GM20431 (cell line): Measurements from ENCODE around the gene AKAP8L.

ENCODE experiments used
- in situ Hi-C: fragments of 300-500 bp; cut with MseI, MboI; formaldehyde crosslinking; loops from one replicate; pipeline ENCODE4 v1.15.0; 2020; ENCODE audit warnings: low sequenced_read_pairs; ENCODE audit not compliant: unreplicated experiment

AKAP8L gene

GRCh38 chr19:15421721-15422260 lies 3.0 kb upstream of the AKAP8L start:
- in situ Hi-C loops: no loop called here

GRCh38 chr19:15421136-15421695 lies 2.4 kb upstream of the AKAP8L start:
- in situ Hi-C loops: no loop called here

DNA sequence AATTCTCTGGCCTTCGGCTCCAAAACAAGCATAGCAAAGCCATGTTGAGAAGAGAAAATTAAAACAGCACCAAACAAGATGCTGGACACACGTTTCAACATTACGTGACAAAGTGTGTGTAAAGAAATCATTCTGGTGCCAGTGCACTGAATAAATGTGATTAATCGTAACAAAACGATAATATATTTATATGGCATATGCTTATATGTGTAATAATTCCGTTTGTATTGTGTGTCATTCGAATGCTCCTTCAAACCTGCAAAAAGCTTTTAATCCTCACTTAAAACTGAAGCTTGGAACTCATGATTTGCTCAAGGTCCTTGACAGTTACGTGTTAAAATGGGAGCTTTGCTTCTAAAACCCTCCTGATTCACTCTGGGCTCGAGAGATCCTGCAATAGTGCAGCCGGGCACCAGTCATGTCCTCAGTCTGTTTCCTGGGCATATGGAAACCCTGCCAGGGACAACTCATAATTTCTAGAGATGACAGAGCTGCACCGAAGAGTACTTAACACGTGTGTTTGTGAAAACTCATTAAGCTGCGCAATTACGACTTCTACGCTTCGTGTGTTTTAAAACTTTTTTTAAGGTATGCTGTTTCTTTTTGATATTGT lies 731 bp upstream of the AKAP8L start:
- in situ Hi-C loops: loop anchor here (10.0 kb wide), 1 partner anchor 135 kb away; no protein-coding TSS in a partner anchor

DNA sequence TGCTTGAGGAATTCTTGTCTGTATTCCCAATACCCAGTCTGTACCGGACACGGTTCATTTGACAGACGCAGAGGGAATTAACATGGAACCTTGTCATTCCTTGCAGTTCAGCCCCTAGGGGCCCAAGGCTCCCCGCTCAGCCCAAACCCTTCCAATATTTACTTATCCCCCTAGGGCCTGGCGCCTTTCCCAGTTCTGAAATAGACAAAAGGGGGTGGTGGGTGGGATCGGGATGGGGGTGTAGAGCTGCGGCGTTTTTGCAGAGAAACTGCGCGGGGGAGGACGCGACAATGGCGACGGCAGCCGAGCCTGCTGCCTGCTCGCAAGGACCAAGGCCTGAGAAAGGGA lies 583 bp downstream of the AKAP8L start:
- in situ Hi-C loops: loop anchor here (10.0 kb wide), 1 partner anchor 137 kb away; no protein-coding TSS in a partner anchor

- in situ Hi-C loops: loop anchor here (10.0 kb wide), 1 partner anchor 137 kb away; no protein-coding TSS in a partner anchor
These were observed 1.1 kb downstream of the AKAP8L start for GRCh38 chr19:15417699-15418098.

- in situ Hi-C loops: loop anchor here (10.0 kb wide), 1 partner anchor 142 kb away; no protein-coding TSS in a partner anchor
These were observed 6.0 kb downstream of the AKAP8L start for GRCh38 chr19:15412832-15413231.

DNA sequence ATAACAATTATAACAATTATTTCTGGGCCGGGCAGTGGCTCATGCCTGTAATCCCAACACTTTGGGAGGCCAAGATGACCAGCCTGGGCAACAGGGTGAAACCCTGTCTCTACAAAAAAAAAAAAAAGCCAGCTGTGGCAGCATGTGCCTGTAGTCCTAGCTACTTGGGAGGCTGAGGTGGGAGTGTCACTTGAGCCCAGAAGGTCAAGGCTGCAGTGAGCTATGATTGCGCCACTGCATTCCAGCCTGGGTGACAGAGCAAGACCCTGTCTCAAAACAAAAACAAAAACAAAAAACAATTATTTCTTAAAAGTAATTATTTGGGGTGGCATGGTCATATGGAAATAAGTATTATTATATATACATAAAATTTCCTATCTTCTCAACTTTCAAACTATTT lies 7.4 kb downstream of the AKAP8L start:
- in situ Hi-C loops: loop anchor here (10.0 kb wide), 1 partner anchor 143 kb away; no protein-coding TSS in a partner anchor

DNA sequence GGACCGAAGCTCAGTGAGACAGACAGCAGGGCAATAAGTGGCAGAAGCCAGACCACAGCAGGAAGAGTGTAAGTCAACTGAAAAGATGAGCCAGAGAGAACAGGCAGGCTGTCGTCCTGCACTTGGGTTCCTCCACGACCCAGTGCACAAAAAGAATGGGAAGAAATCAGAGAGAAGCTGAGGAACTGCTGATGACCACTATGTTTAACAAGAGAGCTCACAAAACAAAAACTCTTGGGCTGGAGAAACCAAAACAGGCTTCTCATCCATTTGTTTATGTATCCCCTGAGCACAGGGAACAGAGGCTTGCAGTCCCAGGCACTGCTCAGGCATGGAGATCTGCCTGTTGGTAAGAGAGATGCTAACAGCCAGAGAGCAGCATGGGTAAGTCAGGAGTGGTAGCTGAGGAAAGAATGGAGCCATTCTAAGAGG lies 14.0 kb downstream of the AKAP8L start:
- in situ Hi-C loops: no loop called here

DNA sequence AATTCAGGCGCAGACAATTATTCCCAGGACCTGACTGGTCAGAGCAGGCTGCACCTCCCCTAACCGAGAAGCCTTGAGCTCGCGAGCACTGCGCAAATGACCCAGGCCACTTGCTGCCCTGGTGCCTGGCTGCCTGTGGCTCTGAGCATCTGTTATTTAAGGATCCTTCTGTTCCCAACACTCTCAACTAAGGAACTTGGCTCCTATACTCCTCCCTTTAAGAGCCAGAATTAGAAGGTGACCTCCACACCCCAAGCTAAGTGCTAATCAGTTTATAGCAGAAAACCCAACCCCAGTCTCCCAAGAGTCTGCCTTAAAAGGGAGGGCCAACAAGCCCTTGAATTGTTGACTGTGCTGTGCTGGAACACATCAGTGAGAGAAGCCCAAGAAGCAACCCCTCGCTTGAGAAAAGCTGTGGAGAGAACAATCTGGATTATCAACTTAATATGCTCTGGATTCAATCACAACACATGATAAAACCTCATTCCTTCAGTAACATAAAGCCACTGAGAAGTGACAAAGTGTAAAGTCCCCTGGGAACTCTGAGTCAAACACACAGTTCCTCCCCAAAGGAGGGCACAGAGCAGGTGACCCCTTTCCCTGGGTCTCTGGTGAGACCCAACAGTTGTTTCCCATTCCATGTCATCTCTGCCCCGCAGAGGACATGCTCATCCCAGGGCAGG lies 14.6 kb downstream of the AKAP8L start:
- in situ Hi-C loops: no loop called here

- in situ Hi-C loops: no loop called here
These were observed 15.6 kb downstream of the AKAP8L start for GRCh38 chr19:15403151-15403531.

GRCh38 chr19:15402411-15403150 lies 16.2 kb downstream of the AKAP8L start:
- in situ Hi-C loops: no loop called here

GRCh38 chr19:15401397-15401710 lies 17.4 kb downstream of the AKAP8L start:
- in situ Hi-C loops: no loop called here

GRCh38 chr19:15400521-15401396 lies 18.0 kb downstream of the AKAP8L start:
- in situ Hi-C loops: no loop called here

- in situ Hi-C loops: no loop called here
These were observed 19.2 kb downstream of the AKAP8L start for GRCh38 chr19:15399635-15400034.

DNA sequence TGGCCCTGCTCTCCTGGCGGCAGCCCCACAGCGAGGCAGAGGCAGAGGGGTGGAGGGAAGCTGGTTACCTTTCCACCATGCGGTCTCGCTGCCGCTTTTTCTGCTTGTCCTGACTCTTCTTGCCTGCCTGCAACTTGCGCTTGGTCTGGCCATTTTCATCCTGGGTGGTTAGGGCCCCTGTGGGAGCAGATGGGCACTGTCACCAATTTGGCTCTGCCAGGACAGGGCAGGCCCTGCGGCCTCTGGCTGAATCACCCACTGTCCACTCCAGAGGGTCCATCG lies 19.6 kb downstream of the AKAP8L start:
- in situ Hi-C loops: no loop called here

DNA sequence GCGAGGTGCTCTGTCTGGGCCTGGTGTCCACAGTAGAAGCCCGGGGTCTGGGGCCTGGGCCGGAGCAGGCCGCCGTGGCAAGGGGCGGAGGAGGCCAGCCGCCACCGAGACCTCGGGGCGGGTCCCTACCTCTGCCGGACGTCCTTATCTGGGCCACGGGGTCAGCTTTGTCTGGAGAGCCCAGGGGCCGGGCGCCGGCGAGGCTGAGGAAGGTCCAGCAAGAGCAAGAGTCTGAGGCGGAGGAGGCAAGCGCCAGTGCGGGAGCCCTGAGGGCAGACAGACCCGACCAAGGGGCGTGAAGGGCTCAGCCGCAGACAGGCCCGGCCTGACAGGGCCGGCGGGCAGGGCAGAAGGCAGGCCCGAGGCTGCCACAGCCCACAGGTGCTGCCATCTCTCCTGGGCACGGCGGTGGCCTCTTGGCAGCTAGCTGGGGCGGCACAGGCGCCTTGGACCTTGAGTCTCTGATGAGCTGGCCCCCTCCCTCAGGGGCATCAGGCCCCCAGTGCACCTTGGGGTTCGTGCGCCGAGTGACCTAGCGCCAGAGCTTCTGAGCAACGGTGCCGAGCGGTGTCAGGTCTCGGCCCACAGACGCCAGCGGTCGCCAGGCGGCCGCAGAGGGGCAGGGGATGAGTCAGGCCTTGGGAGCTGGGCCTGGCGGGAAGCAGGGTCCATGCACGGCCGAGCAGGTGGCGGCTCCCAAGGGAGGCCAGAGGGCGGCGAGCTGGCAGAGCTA lies 20.1 kb downstream of the AKAP8L start:
- in situ Hi-C loops: no loop called here

- in situ Hi-C loops: no loop called here
These were observed 21.0 kb downstream of the AKAP8L start for GRCh38 chr19:15397782-15398181.

GRCh38 chr19:15397236-15397635 lies 21.6 kb downstream of the AKAP8L start:
- in situ Hi-C loops: no loop called here

DNA sequence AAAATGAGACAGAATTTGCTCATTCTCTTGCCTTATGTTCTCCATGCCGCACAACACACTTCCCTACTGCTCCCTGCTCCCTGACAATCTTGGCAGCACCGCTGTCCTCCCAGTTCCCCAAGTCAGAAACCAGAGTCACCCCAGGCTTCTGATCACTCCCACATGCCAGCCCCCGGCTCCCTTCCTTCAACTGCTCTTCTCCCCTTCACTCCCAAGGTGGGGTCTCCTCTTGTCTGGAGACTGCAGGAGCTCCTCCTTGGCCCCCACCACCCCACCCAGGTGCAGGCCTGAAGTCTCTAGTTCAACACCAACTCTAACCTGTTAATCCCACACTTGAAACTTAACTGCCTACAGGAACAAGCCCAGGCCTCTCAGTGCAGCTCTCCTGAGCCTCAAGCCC lies 22.4 kb downstream of the AKAP8L start:
- in situ Hi-C loops: no loop called here
